ENCODE results near the gene SCTR. TPM values are rescaled to one million over a fixed set of nuclear protein-coding genes. Genes with fewer than 3 reads are reported as not detected.

SCTR gene
- total RNA-seq, 1 donor from 2014 or later: not detected

GRCh38 chr2:119469661-119470297 lies 54.5 kb downstream of the SCTR start:
- no peak for TF ChIP-seq CTCF (IDR thresholded peaks at IDR 0.05)
- H3K9me3 Mint-ChIP-seq (ENCODE audit: unreplicated experiment): no peaks in the 10 kb centered on the region
- peaks cover 36% of the 10 kb centered on the region for H3K27me3 Mint-ChIP-seq (ENCODE audit: unreplicated experiment)
- no peak overlapping the region for H3K4me3 Mint-ChIP-seq (ENCODE audit: unreplicated experiment)
- H3K36me3 Mint-ChIP-seq (ENCODE audit: unreplicated experiment): no peaks in the 10 kb centered on the region
- no peaks in the 10 kb centered on the region for H3K4me1 Mint-ChIP-seq (ENCODE audit: unreplicated experiment)
- H3K27ac Mint-ChIP-seq (ENCODE audit: unreplicated experiment): no peak overlapping the region
- DNase-seq (ENCODE audit: extremely low spot score, unreplicated experiment): no peak

GRCh38 chr2:119469131-119469530 lies 55.2 kb downstream of the SCTR start:
- H3K4me1 Mint-ChIP-seq (ENCODE audit: unreplicated experiment): no peaks in the 10 kb centered on the region
- no peaks in the 10 kb centered on the region for H3K36me3 Mint-ChIP-seq (ENCODE audit: unreplicated experiment)
- H3K27me3 Mint-ChIP-seq (ENCODE audit: unreplicated experiment): peaks cover 36% of the 10 kb centered on the region
- no peak for DNase-seq (ENCODE audit: extremely low spot score, unreplicated experiment)
- no peaks in the 10 kb centered on the region for H3K9me3 Mint-ChIP-seq (ENCODE audit: unreplicated experiment)
- TF ChIP-seq CTCF (IDR thresholded peaks at IDR 0.05): no peak
- no peak overlapping the region for H3K27ac Mint-ChIP-seq (ENCODE audit: unreplicated experiment)
- no peak overlapping the region for H3K4me3 Mint-ChIP-seq (ENCODE audit: unreplicated experiment)

GRCh38 chr2:119468154-119468955 lies 55.9 kb downstream of the SCTR start:
- peaks cover 39% of the 10 kb centered on the region for H3K27me3 Mint-ChIP-seq (ENCODE audit: unreplicated experiment)
- TF ChIP-seq CTCF (IDR thresholded peaks at IDR 0.05): no peak
- H3K4me1 Mint-ChIP-seq (ENCODE audit: unreplicated experiment): no peaks in the 10 kb centered on the region
- no peak overlapping the region for H3K27ac Mint-ChIP-seq (ENCODE audit: unreplicated experiment)
- H3K36me3 Mint-ChIP-seq (ENCODE audit: unreplicated experiment): no peaks in the 10 kb centered on the region
- no peaks in the 10 kb centered on the region for H3K9me3 Mint-ChIP-seq (ENCODE audit: unreplicated experiment)
- no peak for DNase-seq (ENCODE audit: extremely low spot score, unreplicated experiment)
- no peak overlapping the region for H3K4me3 Mint-ChIP-seq (ENCODE audit: unreplicated experiment)

GRCh38 chr2:119466373-119466772 lies 57.9 kb downstream of the SCTR start:
- Mint-ChIP-seq H3K4me3 (ENCODE audit: unreplicated experiment) (no peak overlapping the region), H3K27ac (ENCODE audit: unreplicated experiment) (no peak overlapping the region)
- TF ChIP-seq CTCF (IDR thresholded peaks at IDR 0.05): no peak

GRCh38 chr2:119465687-119466086 lies 58.6 kb downstream of the SCTR start:
- no peaks in the 10 kb centered on the region for H3K9me3 Mint-ChIP-seq (ENCODE audit: unreplicated experiment)

More at GRCh38 chr2:119466373-119466772, 57.9 kb downstream of the SCTR start:
- H3K36me3 Mint-ChIP-seq (ENCODE audit: unreplicated experiment): no peaks in the 10 kb centered on the region
- H3K9me3 Mint-ChIP-seq (ENCODE audit: unreplicated experiment): no peaks in the 10 kb centered on the region
- H3K27me3 Mint-ChIP-seq (ENCODE audit: unreplicated experiment): peaks cover 34% of the 10 kb centered on the region
- no peak for DNase-seq (ENCODE audit: extremely low spot score, unreplicated experiment)
- H3K4me1 Mint-ChIP-seq (ENCODE audit: unreplicated experiment): no peaks in the 10 kb centered on the region

More at GRCh38 chr2:119465687-119466086, 58.6 kb downstream of the SCTR start:
- no peaks in the 10 kb centered on the region for H3K4me1 Mint-ChIP-seq (ENCODE audit: unreplicated experiment)
- no peak overlapping the region for H3K27ac Mint-ChIP-seq (ENCODE audit: unreplicated experiment)
- DNase-seq (ENCODE audit: extremely low spot score, unreplicated experiment): no peak
- no peak overlapping the region for H3K4me3 Mint-ChIP-seq (ENCODE audit: unreplicated experiment)
- TF ChIP-seq CTCF (IDR thresholded peaks at IDR 0.05): no peak
- H3K27me3 Mint-ChIP-seq (ENCODE audit: unreplicated experiment): peaks cover 32% of the 10 kb centered on the region
- no peaks in the 10 kb centered on the region for H3K36me3 Mint-ChIP-seq (ENCODE audit: unreplicated experiment)

Data from osteocyte (in vitro differentiated cells).